Loucy (cell line): ENCODE measurements around the gene AK3.
"Not testable (repeated sequence)": the region's sequence is repeated elsewhere in the genome, so short reads cannot be mapped to it uniquely, and the experiment has no call there.

ENCODE experiments used
- H2AFZ ChIP-seq: fragments of 200-600 bp; sonication (generic); 2 replicates; pipeline ENCODE4 v1.6.0; 2016; ENCODE audit warnings: antibody characterized with exemption, mild to moderate bottlenecking, low read length, moderate library complexity
- H3F3A ChIP-seq: fragments of 200-600 bp; 2 replicates; pipeline ENCODE4 v1.6.0; 2016; ENCODE audit warnings: antibody characterized with exemption, low read depth, mild to moderate bottlenecking
- H3K27me3 ChIP-seq: fragments of 200-600 bp; sonication (generic); 2 replicates; pipeline ENCODE4 v1.6.1; 2014; ENCODE audit warnings: low read length, mild to moderate bottlenecking; ENCODE audit not compliant: insufficient read depth, poor library complexity, severe bottlenecking
- H3K36me3 ChIP-seq: fragments of 200-600 bp; sonication (generic); 2 replicates; pipeline ENCODE4 v1.6.1; 2016; ENCODE audit warnings: low read length; ENCODE audit not compliant: insufficient read depth
- H3K4me1 ChIP-seq: fragments of 200-600 bp; sonication (generic); 2 replicates; pipeline ENCODE4 v1.5.1; 2014; ENCODE audit warnings: low read length, mild to moderate bottlenecking; ENCODE audit not compliant: insufficient read depth, poor library complexity, severe bottlenecking
- H3K4me2 ChIP-seq: fragments of 200-600 bp; sonication (generic); 2 replicates; pipeline ENCODE4 v1.6.0; 2014; ENCODE audit warnings: antibody characterized with exemption, low read length, low read depth, mild to moderate bottlenecking; ENCODE audit not compliant: poor library complexity, severe bottlenecking
- H3K4me3 ChIP-seq: fragments of 200-600 bp; sonication (generic); 2 replicates; pipeline ENCODE4 v1.5.1; 2014; ENCODE audit warnings: low read length, mild to moderate bottlenecking, mixed read lengths; ENCODE audit not compliant: poor library complexity, severe bottlenecking
- H3K79me2 ChIP-seq: fragments of 200-600 bp; sonication (generic); 2 replicates; pipeline ENCODE4 v1.6.1; 2014; ENCODE audit warnings: low read length; ENCODE audit not compliant: insufficient read depth
- H3K9ac ChIP-seq: fragments of 200-600 bp; sonication (generic); 2 replicates; pipeline ENCODE4 v1.6.0; 2014; ENCODE audit warnings: mild to moderate bottlenecking, low read depth, low read length, moderate library complexity; ENCODE audit not compliant: poor library complexity, severe bottlenecking
- H3K9me2 ChIP-seq: fragments of 200-600 bp; sonication (generic); replicated peaks from 2 replicates; pipeline ENCODE4 v1.6.1; 2016; ENCODE audit warnings: low read depth, low read length, mixed read lengths
- H3K9me3 ChIP-seq: fragments of 200-600 bp; sonication (generic); 2 replicates; pipeline ENCODE4 v1.6.1; 2014; ENCODE audit warnings: mild to moderate bottlenecking, antibody characterized with exemption, low read length, low read depth; ENCODE audit not compliant: insufficient read depth
- H4K20me1 ChIP-seq: fragments of 200-600 bp; sonication (generic); 2 replicates; pipeline ENCODE4 v1.6.0; 2014; ENCODE audit warnings: antibody characterized with exemption, low read length, mild to moderate bottlenecking; ENCODE audit not compliant: insufficient read depth, poor library complexity, severe bottlenecking
- CTCF ChIP-seq: fragments of 200-600 bp; sonication (generic); conservative IDR thresholded peaks from 2 replicates; pipeline ENCODE4 v1.5.1; 2014; ENCODE audit warnings: mild to moderate bottlenecking, antibody characterized with exemption, low read length
- EZH2phosphoT487 ChIP-seq: fragments of 200-600 bp; IDR thresholded peaks from 2 replicates; pipeline ENCODE4 v1.6.1; 2018; ENCODE audit warnings: antibody characterized with exemption, mild to moderate bottlenecking, moderate library complexity, borderline replicate concordance

AK3 gene

GRCh38 chr9:4786599-4786998 is 45.6 kb upstream of the AK3 start:
- Histone ChIP-seq H3K4me2 (no peak overlapping the region), H3K36me3 (no peaks in the 10 kb centered on the region), H3K4me1 (no peaks in the 10 kb centered on the region), H3F3A (no peaks in the 10 kb centered on the region), H3K9ac (no peak overlapping the region), H4K20me1 (no peaks in the 10 kb centered on the region), H3K4me3 (no peak overlapping the region), H3K79me2 (no peaks in the 10 kb centered on the region), H3K9me2 (no peaks in the 10 kb centered on the region), H2AFZ (no peak overlapping the region), H3K27me3 (no peaks in the 10 kb centered on the region), H3K9me3 (no peaks in the 10 kb centered on the region)
- TF ChIP-seq CTCF (no peak), EZH2phosphoT487 (no peak)

- no peaks in the 10 kb centered on the region for H3K36me3 ChIP-seq
- no peaks in the 10 kb centered on the region for H4K20me1 ChIP-seq
- H3K9me2 ChIP-seq = no peaks in the 10 kb centered on the region
- no peak for TF ChIP-seq CTCF
- TF ChIP-seq EZH2phosphoT487 = no peak
- no peaks in the 10 kb centered on the region for H3K9me3 ChIP-seq
- H3K27me3 ChIP-seq = no peaks in the 10 kb centered on the region
- H3K4me3 ChIP-seq = no peak overlapping the region
- no peaks in the 10 kb centered on the region for H3K4me1 ChIP-seq
- no peak overlapping the region for H3K4me2 ChIP-seq
- no peaks in the 10 kb centered on the region for H3K79me2 ChIP-seq
- no peaks in the 10 kb centered on the region for H3F3A ChIP-seq
- no peak overlapping the region for H3K9ac ChIP-seq
- no peak overlapping the region for H2AFZ ChIP-seq
These were observed 43.4 kb upstream of the AK3 start for GRCh38 chr9:4784403-4784802.

- not testable (repeated sequence) for H3K36me3 ChIP-seq
These were observed 42.2 kb upstream of the AK3 start for GRCh38 chr9:4783191-4783590.

GRCh38 chr9:4781408-4781807 is 40.4 kb upstream of the AK3 start:
- TF ChIP-seq EZH2phosphoT487 (no peak), CTCF (no peak)
- no peaks in the 10 kb centered on the region for H3K4me1 ChIP-seq

More at GRCh38 chr9:4783191-4783590, 42.2 kb upstream of the AK3 start:
- not testable (repeated sequence) for H3K9me3 ChIP-seq, H2AFZ ChIP-seq, H4K20me1 ChIP-seq, H3K4me1 ChIP-seq, H3F3A ChIP-seq, H3K4me3 ChIP-seq, H3K79me2 ChIP-seq, H3K9me2 ChIP-seq, H3K9ac ChIP-seq, H3K27me3 ChIP-seq, H3K4me2 ChIP-seq

More at GRCh38 chr9:4781408-4781807, 40.4 kb upstream of the AK3 start:
- Histone ChIP-seq H3K79me2 (no peaks in the 10 kb centered on the region), H3K4me2 (no peak overlapping the region), H3K4me3 (no peak overlapping the region), H3K9me2 (no peaks in the 10 kb centered on the region), H3F3A (no peaks in the 10 kb centered on the region), H2AFZ (no peak overlapping the region), H3K36me3 (no peaks in the 10 kb centered on the region), H3K27me3 (no peaks in the 10 kb centered on the region), H3K9ac (no peak overlapping the region), H4K20me1 (no peaks in the 10 kb centered on the region), H3K9me3 (no peaks in the 10 kb centered on the region)
